LHCN-M2 (cell line): ENCODE results near the gene TUBB4B. TPM values are rescaled to one million over a fixed set of nuclear protein-coding genes. Genes with fewer than 3 reads are reported as not detected.

Experiments
- DNase-seq: peaks from one replicate; pipeline ENCODE4 v3.0.0-alpha.2; 2012; ENCODE audit warnings: low read depth
- total RNA-seq: library from RNA; depleted of rRNA; stranded (reverse); fragments of >200 nt; gene quantifications from 2 replicates; pipeline ENCODE4 v1.2.3, GENCODE V29; 2014

Gene TUBB4B
- total RNA-seq, 1 experiment from 2014 or later, result 517 TPM

GRCh38 chr9:137225699-137226331 lies 15.3 kb upstream of the TUBB4B start:
- no peak for DNase-seq

- peak; percentile 27 for DNase-seq
Observed at GRCh38 chr9:137226338-137227053, 14.6 kb upstream of the TUBB4B start.

- peak; percentile 67 for DNase-seq
Observed at GRCh38 chr9:137227054-137227852, 13.8 kb upstream of the TUBB4B start, which contains the start of gene RNF224. Gene RNF224, plus strand, starts transcription at chr9:137227502. Its CDS starts 834 bp downstream, at chr9:137228336.

- DNase-seq, result no peak
Observed at GRCh38 chr9:137227853-137228505, 13.1 kb upstream of the TUBB4B start.

GRCh38 chr9:137228506-137228967 lies 12.6 kb upstream of the TUBB4B start:
- DNase-seq, result no peak

GRCh38 chr9:137228968-137229896 lies 11.9 kb upstream of the TUBB4B start:
- no peak for DNase-seq

- no peak for DNase-seq
Observed at GRCh38 chr9:137229903-137230704, 11.0 kb upstream of the TUBB4B start.

GRCh38 chr9:137230705-137231371 lies 10.2 kb upstream of the TUBB4B start, which contains the start of gene SLC34A3:
Gene SLC34A3, plus strand, starts transcription at chr9:137230901. Its CDS starts 802 bp downstream, at chr9:137231703.
- DNase-seq, result no peak

GRCh38 chr9:137231372-137232039 lies 9.6 kb upstream of the TUBB4B start:
- DNase-seq, result no peak

GRCh38 chr9:137232101-137232500 lies 9.0 kb upstream of the TUBB4B start:
- DNase-seq, result no peak

GRCh38 chr9:137232510-137232909 lies 8.6 kb upstream of the TUBB4B start:
- DNase-seq, result peak; percentile 41

GRCh38 chr9:137233143-137233980 lies 7.7 kb upstream of the TUBB4B start:
- DNase-seq, result no peak

- no peak for DNase-seq
Observed at GRCh38 chr9:137234055-137234697, 6.9 kb upstream of the TUBB4B start.

GRCh38 chr9:137234758-137235423 lies 6.2 kb upstream of the TUBB4B start:
- DNase-seq, result no peak

GRCh38 chr9:137235424-137236237 lies 5.5 kb upstream of the TUBB4B start:
- DNase-seq, result no peak
